IPS-18c (cell line): ENCODE data around the gene PIP.
"Not testable (repeated sequence)": the region's sequence is repeated elsewhere in the genome, so short reads cannot be mapped to it uniquely, and the experiment has no call there.

Source experiments
- H3K4me3 ChIP-seq: 2 replicates; pipeline ENCODE4 v1.7.0; 2013; ENCODE audit warnings: low read depth, mild to moderate bottlenecking, low read length, moderate library complexity; ENCODE audit not compliant: insufficient read depth
- H3K9me3 ChIP-seq: one replicate; pipeline ENCODE4 v1.6.1; 2013; ENCODE audit warnings: mild to moderate bottlenecking, low read length, moderate library complexity; ENCODE audit not compliant: control insufficient read depth, insufficient read depth

PIP gene

GRCh38 chr7:143150696-143151095 lies 18.8 kb downstream of the PIP start:
- H3K9me3 ChIP-seq, H3K4me3 ChIP-seq: not testable (repeated sequence)

- not testable (repeated sequence) for H3K4me3 ChIP-seq, H3K9me3 ChIP-seq
Observed at GRCh38 chr7:143158617-143159016, 26.7 kb downstream of the PIP start.

- Histone ChIP-seq H3K9me3 (no peaks in the 10 kb centered on the region), H3K4me3 (no peak overlapping the region)
Observed at GRCh38 chr7:143171697-143172096, 39.8 kb downstream of the PIP start.

- Histone ChIP-seq H3K9me3 (no peaks in the 10 kb centered on the region), H3K4me3 (no peak overlapping the region)
Observed at GRCh38 chr7:143172354-143172753, 40.5 kb downstream of the PIP start.

GRCh38 chr7:143176128-143176527 lies 44.3 kb downstream of the PIP start:
- H3K9me3 ChIP-seq: no peaks in the 10 kb centered on the region
- H3K4me3 ChIP-seq: no peak overlapping the region

- no peak overlapping the region for H3K4me3 ChIP-seq
- no peaks in the 10 kb centered on the region for H3K9me3 ChIP-seq
Observed at GRCh38 chr7:143177374-143178119, 45.7 kb downstream of the PIP start.

GRCh38 chr7:143180771-143181170 lies 48.9 kb downstream of the PIP start:
- not testable (repeated sequence) for H3K9me3 ChIP-seq, H3K4me3 ChIP-seq

- no peak overlapping the region for H3K4me3 ChIP-seq
- H3K9me3 ChIP-seq: no peaks in the 10 kb centered on the region
Observed at GRCh38 chr7:143181349-143181748, 49.5 kb downstream of the PIP start.

GRCh38 chr7:143183024-143183423 lies 51.1 kb downstream of the PIP start, which contains the start of gene TAS2R39:
Gene TAS2R39 (plus strand): TSS chr7:143183419. CDS start chr7:143183419, 0 bp downstream.
- Histone ChIP-seq H3K4me3 (no peak within 1 kb of the TSS), H3K9me3 (no peaks in the 10 kb centered on the region)

GRCh38 chr7:143185551-143185950 lies 53.7 kb downstream of the PIP start:
- no peak overlapping the region for H3K4me3 ChIP-seq
- no peaks in the 10 kb centered on the region for H3K9me3 ChIP-seq

- Histone ChIP-seq H3K9me3 (no peaks in the 10 kb centered on the region), H3K4me3 (no peak overlapping the region)
Observed at GRCh38 chr7:143188994-143189393, 57.1 kb downstream of the PIP start.
